GM23338 (cell line): ENCODE data around the gene FAM222A. TPM values are rescaled to one million over a fixed set of nuclear protein-coding genes. Genes with fewer than 3 reads are reported as not detected.

Experiments
- JUNB ChIP-seq: IDR thresholded peaks from one replicate; pipeline ENCODE4 v1.6.1; 2016; ENCODE audit warnings: antibody characterized with exemption; ENCODE audit not compliant: unreplicated experiment
- NANOG ChIP-seq: IDR thresholded peaks from 2 replicates; pipeline ENCODE4 v1.6.1; 2016; ENCODE audit warnings: antibody characterized with exemption, borderline replicate concordance
- POLR2AphosphoS5 ChIP-seq: IDR thresholded peaks from 2 replicates; pipeline ENCODE4 v1.6.1; 2016; ENCODE audit warnings: antibody characterized with exemption, low read depth
- REST ChIP-seq: IDR thresholded peaks from one replicate; pipeline ENCODE4 v1.6.1; 2018; ENCODE audit warnings: antibody characterized with exemption; ENCODE audit not compliant: unreplicated experiment
- STAT1 ChIP-seq: IDR thresholded peaks from one replicate; pipeline ENCODE4 v1.6.1; 2016; ENCODE audit warnings: antibody characterized with exemption; ENCODE audit not compliant: unreplicated experiment
- ZNF114 ChIP-seq: fragments of 250-450 bp; sonication (Bioruptor Pico); IDR thresholded peaks from 2 replicates; pipeline ENCODE4 v1.5.0; 2020; ENCODE audit warnings: mild to moderate bottlenecking, moderate library complexity
- ZNF331 ChIP-seq: fragments of 250-450 bp; sonication (Bioruptor Pico); IDR thresholded peaks from 2 replicates; pipeline ENCODE4 v1.5.0; 2020; ENCODE audit warnings: low read depth, mild to moderate bottlenecking, moderate library complexity
- ZNF462 ChIP-seq: fragments of 250-450 bp; sonication (Bioruptor Pico); IDR thresholded peaks from 2 replicates; pipeline ENCODE4 v1.5.0; 2020; ENCODE audit warnings: mild to moderate bottlenecking, moderate library complexity
- polyA plus RNA-seq: library from polyadenylated mRNA; unstranded; fragments of >200 nt; fragmentation: Nextera tagmentation; extraction: Ambion mirVana; gene quantifications from 2 replicates; pipeline ENCODE4 v1.2.1, GENCODE V29; 2016
- total RNA-seq: library from RNA; depleted of rRNA; stranded (reverse); fragments of >200 nt; shearing (Covaris generic); gene quantifications from 2 replicates; pipeline ENCODE4 v1.2.3, GENCODE V29; 2014

The FAM222A gene
- total and polyA plus RNA-seq, 2 experiments from 2014 or later = 0.78 to 2.1 TPM

- TF ChIP-seq REST = no peak
- no peak for TF ChIP-seq ZNF462 (CRISPR knock-in tag)
- TF ChIP-seq NANOG = no peak
- no peak for TF ChIP-seq POLR2AphosphoS5
- TF ChIP-seq ZNF114 (CRISPR knock-in tag) = no peak
- TF ChIP-seq JUNB = no peak
- TF ChIP-seq STAT1 = no peak
- no peak for TF ChIP-seq ZNF331 (CRISPR knock-in tag)
Measured at GRCh38 chr12:109725321-109726105, 11.9 kb downstream of the FAM222A start (continued).
